HT-29 (cell line): ENCODE measurements around the gene PTPN5. TPM values are rescaled to one million over a fixed set of nuclear protein-coding genes. Genes with fewer than 3 reads are reported as not detected.
"Not testable (repeated sequence)": the region's sequence is repeated elsewhere in the genome, so short reads cannot be mapped to it uniquely, and the experiment has no call there.

Experiments used
- DNase-seq: peaks from one replicate; pipeline ENCODE4 v3.0.0-alpha.2; 2015; ENCODE audit warnings: low spot score
- total RNA-seq: library from RNA; depleted of rRNA; stranded (reverse); fragments of >200 nt; shearing (Covaris generic); gene quantifications from 2 replicates; pipeline ENCODE4 v1.2.3, GENCODE V29; 2014; rRNA removed

Gene PTPN5
- not detected in 2 replicates for total RNA-seq

DNA sequence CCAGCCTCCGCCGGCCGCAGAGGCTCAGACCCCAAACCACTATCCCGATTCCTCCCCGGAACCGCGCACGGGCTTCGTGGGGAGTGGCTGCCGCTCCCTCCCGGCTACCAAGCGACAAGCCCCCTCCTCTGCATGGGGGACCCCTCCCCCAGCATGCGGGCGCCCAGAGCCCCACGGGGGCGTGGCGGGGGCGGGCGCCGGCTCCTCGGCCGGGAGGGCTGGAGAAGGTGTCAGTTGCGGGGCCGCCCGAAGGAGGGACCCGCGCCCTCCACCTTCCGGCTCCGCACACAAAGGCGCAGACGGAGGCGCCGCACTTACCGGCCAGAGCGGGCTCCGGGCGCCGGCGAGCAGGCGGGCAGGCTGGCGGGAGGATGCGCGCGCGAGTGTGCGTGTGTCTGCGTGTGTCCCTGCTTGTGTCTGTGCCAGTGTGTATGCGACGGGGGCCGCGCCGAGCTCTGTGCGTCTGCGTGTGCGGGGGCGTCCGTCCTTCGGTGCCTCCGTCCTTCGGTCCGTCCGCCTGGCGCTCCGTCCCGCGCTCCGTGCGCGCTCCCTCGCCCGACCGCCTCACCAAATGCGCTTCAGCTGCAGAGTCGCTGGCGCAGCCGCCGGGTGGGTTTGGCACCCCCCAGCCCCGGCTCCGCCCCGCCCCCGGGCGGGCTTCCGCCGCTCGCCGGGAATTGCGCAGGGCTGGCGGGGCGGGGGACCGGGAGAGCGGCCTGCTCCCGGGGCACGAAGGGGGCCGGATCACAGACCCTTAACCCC lies at the start of gene PTPN5:
TSS of gene PTPN5 (minus strand) at position 592 of the 762 bp plus-strand sequence. CDS start 19,840 bp downstream, outside the sequence.
- no peak for DNase-seq

DNA sequence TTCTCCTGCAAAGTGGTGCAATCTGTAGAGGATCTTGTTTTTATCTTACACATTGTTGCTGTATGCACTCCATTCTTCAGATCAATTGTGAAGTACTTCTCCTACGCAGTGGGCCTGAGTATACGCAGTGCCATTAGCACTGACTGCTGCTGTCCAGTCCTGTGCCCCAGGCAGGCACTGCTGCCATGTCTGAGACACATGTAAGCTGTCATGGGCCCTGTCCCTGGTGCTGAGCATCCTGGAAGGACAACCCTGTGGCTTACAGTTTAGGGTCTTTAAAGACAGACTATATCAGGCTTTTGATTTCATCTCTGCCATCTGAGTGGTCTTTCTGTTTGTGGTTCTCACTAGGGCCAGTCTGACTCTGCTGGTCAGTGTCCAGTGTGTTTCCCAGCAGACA lies 44.8 kb upstream of the PTPN5 start:
- no peak for DNase-seq

DNA sequence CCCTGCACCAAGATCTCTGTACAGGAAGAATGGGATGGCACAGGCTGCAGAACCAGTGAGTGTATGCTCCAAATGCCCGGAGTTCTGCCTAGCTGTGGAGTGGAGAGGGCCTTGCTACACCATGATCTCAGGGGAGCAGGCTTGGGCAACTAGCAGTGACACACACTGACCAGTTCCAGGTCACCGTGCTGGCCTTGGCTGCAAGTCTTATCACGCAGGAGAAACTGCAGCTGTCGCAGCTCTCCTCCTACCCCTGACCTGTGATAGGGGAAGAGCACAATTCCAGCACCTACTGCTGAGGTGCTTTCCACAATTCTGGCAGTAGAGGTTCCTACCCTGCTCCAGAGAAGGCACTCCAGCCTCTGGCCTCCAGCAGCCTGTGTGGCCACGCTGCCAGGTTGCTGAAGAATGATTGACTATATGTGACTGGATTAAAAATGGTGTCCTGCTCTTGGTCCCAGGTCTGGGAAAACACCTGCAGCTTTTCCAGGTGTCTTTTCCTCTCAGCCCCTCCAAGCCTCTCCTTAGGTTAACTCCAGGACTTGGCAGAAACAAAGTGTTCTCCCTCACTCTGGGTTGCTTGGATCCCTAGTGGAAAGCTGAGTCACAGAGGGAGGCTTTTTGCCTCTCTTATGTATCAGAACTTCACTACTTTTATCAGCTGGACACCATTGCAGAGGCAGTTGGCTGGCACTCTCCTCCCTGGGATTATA lies 43.3 kb upstream of the PTPN5 start:
- no peak for DNase-seq

DNA sequence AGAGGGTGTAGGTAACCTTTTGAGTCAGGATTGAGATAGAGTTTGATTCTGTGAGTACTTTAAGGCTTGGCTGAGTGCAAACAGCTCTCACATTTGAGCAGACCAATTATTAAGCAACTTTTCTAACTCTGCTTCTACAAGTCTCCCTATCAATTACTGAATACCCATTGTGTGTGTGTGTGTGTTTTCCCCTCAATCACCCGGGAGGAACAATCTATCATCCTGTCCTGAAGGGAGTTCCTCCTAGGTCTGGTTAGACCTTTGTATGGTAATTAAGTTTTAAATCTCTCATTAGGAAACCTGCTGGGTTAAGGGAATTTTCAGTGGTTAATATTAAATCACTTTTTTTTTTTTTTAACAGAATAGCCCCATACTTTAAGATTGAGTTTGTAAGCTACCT lies 28.6 kb upstream of the PTPN5 start:
- not testable (repeated sequence) for DNase-seq

DNA sequence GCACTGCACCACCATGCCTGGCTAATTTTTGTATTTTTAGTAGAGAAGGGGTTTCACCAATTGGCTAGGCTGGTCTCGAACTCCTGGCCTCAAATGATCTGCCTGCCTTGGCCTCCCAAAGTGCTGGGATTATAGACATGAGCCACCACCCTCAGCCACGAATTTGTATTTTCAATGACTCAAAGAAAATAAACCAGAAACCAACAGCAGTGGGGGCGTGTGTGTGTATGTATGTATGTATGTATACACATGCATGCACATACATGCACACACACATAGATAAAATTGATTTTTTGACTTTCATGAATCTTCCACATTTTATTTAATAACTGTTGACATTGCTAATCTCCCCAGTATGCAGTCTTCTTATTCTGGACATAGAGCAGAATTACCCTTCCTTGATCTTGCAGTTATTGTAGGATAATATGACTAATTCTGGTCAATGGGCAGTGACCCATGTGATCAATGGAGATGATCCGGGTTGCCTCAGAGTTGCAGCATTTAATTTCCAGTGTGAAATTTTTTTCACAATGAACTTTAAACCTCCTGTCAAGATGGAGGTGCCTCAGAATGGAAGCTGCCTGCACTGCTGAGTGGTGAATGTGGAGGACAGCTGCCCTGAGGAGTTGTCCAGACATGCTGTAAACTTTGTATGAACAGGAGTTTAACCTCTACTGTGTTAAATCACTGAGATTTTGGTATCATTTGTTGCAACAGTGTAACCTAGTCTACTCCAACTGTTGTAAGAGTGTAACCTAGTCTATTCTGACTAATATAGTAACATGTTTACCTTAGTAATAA lies 12.8 kb upstream of the PTPN5 start:
- DNase-seq: no peak

DNA sequence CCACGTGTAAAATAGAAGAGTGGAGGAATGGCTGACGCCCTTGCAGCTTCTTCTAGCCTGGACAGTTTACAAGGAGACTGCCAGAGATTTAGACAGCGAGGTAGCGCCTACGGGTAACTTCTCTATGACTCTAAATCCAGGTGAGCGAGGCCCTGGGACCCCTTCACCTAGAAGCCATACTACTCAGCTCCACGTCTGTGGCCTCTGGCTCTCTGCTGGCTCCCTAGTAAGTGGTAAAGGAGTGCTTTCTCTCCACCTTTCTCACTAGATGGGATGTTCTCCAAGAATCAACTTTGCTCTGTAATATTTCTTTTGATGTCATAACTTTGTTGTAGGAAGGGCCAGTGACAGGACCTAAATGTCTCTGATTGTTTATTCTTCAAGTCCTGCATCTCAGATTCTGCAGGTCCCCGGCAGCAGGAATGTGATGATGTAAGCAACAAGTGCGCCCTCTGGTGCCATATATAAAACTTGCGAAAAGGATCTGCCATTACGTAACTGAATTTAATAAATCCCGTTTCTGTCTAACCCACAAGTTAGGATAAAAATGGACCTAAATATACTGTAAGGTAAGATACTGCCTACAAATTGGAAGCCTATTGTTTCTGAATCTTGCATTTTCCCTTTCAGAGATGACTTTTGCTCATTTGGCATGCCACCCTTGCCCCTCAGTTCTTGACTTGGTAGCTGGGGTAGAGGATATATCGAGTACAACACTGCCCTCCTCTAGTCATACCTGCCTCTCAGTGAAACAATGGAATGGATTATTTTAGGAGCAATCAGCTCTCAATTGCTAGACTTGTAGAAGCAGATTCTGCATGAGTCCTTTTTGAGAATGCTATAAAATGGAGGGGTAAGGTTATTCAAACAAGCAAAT lies 11.0 kb upstream of the PTPN5 start:
- peak; percentile 84 for DNase-seq

DNA sequence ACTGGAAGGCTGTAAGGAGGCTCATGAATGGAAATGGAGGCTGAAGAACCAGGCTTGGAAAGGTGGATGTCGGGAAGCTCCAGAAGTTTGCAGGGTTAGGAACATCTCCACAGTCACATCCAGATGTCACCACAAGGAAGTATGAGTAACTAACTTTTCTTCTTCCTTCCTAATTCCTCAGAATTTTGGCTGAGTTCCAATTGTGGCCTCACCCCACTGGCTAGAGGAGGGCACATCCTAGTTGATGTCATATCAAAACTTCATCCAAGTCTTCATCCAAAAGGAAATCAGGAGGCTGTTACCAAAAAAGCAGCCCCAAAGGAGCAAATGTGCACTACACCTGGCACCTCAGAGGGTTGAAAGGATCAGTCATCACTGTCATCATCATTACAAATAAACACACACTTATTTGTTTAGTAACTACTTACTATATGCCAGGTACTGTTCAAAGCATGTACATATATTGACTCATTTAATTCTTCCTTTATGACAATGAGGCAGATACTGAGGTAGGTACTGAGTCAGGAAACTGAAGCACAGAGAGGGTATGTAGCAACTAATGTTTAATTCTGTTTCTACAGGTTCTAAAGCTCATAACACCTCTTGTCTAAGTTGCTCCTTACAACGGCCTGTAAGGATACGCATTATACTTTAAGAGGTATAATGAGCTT lies 7.3 kb upstream of the PTPN5 start:
- DNase-seq: no peak

DNA sequence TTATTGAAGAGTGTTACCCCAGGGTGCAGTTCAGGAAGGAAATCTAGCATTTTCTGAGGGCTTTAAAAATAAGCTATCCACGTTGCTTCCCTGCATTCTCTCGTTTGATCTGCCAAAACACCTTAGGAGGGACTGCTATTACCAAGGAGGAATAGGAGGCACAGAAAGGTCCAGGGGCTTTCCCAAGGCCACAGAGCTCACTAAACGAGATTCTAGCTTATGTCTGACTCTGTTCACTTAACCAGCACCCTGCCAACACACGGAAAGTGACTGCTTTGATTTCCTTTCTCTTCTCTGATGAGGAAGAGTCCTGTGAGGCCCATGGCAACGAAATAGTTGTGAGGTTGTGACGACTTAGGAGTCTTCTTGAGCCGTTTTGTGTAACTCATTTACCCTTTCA lies 3.4 kb upstream of the PTPN5 start:
- no peak for DNase-seq

DNA sequence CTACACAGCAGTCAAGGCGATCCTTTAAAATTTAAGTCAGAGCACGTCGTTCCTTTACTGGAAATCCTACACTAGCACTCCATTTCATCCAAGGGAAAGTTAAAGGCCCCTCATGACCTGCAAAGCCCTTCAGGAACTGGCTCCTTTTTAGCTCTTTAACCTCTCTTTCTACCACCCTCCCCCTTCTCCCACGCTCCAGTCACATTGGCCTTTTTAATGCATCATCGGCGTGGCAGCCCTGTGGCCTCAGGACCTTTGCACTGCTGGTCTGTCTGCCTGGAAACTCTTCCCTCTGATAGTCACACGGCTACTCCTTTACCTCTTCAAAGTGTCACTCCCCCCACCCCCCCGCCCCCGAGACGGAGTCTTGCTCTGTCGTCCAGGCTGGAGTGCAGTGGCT lies 1.2 kb upstream of the PTPN5 start:
- DNase-seq: no peak

DNA sequence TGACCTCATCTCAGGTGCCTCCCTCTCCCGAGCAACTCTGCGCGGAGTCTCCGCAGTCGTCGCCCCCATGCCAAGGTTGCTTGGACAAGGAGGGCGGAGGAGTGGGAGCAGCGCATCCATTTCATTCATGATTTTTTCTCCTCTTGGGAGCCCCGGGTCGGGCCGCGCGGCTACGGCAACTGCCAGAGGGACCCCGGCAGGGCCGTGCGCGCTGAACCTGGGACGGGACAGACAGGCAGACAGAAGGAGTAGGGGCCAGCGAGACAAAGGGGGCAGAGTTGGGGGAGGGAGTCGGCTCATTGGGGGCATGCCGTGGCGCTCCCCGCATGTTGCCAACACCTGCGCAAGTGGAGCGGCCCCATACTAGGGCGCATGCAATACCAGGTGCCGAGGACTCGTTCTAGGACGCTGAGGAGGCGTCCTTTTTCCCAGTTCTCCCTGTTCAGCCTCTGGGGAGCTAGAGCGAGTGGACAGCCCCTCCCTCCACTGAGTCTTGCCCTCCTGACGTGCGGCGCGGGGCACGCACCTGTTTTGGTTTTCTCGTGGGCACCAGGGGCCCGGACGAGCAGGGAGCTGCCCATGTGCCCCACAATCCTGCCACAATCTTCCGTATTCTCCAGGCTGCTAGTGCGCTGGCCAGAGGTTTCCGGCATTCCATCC lies 501 bp upstream of the PTPN5 start:
- no peak for DNase-seq

DNA sequence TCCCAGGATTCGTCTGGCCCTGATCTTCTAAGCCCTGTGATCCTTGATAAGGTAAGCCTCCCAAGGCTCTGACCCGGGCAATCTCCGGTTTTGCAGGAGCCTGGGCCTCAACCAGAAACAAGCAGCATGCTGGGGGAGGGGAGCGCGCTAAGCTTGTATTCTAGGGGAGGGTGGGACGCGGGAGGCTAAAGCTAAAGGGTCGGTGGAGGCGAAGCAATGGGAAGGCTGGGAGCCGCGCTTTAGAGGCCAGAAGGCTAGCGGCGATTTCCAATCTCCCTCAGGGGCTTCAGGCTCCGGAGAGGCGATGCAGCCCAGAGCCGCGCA lies 753 bp downstream of the PTPN5 start:
- no peak for DNase-seq

DNA sequence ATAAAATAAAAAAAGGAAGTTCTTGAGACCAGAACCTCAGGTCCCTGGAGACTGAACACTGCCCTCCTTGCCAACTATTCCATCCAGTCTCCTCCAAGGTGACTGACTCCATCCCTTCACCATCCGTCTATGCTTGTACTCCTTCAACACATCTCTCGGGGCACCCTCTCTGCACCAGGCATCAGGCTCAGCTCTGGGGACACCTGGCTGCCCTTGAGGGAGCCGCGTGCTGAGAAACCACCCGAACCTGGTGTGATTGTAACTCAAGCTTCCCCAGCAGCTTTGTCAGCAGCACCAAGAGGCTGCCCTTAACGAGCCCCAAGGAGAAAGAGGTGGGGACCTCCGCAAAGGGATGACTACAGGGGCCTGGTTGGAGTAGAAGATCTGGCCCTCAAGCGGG lies 1.7 kb downstream of the PTPN5 start:
- DNase-seq: no peak

DNA sequence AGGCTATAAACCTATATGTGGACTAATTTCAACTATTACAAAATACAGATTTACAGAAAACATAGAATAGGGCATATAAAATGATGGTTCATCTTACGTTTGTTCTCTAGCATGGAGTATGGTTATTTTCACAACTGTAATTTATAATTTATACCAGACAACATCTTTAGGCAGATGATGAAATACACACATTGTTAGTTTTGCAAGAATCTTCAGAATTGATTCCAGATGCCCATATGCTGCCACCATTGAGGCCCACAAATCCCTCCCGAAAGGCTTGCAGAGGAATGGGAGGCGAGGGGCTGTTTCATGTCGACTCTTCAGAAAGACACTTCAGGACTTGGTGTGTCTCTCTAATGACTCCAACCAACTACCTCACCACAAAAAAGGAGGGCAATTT lies 6.2 kb downstream of the PTPN5 start:
- no peak for DNase-seq

DNA sequence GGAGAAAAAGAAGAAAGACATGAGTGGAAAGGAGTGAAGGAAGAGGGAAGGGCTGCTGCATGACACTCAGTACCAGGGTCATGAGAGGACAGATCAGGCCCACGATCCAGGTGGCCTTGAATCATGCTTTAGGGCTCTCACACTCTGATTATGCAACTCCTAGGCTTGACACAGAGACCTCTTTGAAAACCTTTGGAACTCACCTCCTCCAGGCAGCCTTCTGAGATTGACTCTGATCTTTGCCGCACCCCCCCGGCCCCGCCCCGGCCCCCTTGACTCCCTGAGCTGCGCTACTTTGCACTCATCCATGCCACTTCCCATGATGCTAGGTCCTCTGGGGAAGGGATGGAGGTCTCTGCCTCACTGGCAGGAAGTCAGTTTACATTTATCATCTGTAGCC lies 10.7 kb downstream of the PTPN5 start:
- no peak for DNase-seq

DNA sequence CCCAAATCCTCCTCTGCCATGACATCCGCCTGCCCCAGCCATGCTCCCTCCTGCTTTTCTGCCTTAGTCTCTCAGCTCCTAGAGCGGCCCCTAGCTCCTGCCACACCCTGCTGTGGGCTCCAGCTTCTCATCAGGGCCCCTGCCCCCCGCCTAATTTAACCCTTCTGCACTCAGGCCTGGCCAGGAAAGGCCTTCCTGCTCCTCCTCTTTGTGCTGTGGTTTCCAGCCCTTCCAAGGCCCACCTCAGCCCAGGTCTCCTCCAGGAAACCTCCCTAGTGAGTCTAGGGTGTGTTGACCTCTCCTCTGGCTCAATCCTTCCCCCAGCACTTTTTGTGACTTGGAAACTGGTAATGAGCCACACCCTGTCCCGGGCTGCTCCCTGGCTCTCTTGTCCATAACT lies 11.3 kb downstream of the PTPN5 start:
- DNase-seq: no peak

DNA sequence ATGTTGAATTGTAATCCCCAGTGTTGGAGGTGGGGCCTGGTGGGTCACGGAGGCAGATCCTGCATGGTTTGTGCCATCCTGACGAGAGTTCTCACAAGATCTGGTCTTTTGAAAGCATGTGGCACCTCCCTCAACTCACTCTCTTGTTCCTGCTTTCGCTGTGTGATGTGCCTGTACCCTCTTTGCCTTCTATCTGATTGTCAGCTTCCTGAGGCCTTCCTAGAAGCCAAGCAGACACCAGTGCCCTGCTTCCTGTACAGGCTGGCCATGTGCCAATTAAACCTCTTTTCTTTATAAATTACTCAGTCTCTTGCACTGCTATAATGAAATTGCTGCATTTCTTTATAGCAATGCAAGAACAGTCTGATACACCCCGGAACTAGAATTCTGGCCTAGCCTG lies 13.1 kb downstream of the PTPN5 start:
- no peak for DNase-seq

DNA sequence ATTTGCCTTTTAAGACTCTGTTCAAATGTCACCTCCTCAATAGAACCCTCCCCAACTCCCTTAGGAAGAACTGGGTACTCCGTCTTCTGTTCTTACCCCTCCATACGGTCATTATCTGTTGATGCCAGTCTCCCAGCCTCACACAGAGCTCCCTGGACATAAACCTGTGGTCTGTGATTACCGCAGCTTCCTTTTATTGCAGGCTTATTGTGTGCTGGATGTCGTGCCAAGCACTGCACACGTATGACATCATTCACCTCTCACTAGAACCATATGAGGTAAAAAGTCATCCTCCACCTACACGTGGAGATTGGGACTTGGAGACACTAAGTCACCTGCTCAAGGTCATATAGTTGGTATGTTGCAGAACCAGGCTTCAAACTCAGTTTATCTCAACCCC lies 15.3 kb downstream of the PTPN5 start:
- DNase-seq: no peak

DNA sequence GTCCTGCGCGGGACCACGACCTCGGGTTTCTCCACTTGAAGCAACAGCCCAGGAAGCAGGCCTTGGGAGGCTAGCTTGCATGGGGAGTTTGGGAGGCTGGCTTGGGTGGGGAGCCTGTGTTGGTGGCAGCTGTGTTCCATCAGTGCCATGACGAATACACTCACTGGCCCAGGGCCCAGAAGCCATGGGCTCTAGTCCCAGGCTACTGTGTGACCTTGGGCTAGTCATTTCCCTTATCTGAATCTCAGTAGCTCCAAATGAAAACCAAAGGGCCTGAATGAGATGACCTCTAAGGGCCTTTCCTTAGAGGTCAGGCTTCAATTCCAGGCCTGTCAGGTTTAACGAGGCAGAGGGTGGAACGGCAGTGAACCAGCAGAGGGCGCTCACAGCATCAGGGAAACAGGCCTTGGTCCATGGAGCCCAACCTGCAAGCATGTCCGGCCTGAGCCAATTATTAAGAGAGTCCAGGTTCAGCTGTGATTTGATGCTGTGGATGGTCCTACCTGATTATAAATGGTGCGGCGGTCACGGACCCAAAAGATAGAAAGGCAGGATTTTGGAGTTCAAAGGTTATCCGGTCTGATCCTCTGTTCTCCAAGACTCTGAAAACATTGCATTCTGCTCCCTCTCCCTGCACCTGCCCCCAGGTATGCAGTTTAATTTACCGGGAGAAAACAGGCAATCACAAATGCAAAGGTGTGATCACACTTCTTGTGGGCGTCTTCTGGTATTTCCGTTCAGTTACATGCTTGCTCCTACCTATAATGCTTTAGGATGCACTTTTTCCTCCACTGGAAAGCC lies 15.9 kb downstream of the PTPN5 start:
- peak; percentile 91 for DNase-seq

DNA sequence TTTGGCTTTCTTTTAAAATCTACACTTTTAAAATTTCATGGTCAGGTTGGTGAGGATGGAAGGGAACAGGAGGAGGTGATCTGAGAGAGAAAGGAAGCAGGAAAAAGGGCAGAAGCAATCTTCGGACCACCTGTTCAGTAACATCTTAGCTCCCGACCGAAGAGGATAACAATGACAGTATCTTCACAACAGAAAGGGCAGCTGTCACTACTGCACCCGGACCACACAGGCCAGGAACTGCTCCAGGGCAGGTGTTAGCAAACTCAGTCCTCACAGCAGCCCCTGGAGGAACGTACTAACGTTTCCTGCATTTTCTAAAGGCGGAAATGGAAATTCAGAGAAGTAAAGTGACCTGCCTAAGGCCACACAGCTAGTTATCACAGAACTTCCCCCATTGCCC lies 16.8 kb downstream of the PTPN5 start:
- DNase-seq: no peak

DNA sequence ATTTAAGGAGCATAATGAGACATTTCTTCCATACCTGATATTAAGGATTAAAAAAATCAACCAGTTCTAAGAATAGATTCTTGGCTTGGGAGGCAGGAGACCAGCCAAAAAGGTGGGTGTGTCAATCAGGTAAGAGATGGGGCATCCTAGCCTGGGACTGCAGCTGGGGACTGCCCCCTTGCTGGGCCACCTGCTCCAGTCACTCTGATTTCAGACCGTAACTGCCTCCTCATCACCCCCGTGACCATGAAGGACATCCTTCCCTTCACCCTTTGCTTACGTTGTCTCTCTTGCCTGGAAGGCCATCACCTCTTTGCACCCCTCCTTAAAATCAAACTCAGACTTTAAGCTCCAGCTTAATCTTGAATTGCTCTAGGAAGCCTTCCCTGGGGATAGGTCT lies 17.9 kb downstream of the PTPN5 start:
- DNase-seq: no peak
